Daoy (cell line): Measurements from ENCODE around the gene PEX14. TPM values are rescaled to one million over a fixed set of nuclear protein-coding genes. Genes with fewer than 3 reads are reported as not detected.
"Not testable (repeated sequence)": the region's sequence is repeated elsewhere in the genome, so short reads cannot be mapped to it uniquely, and the experiment has no call there.

Source experiments
- DNase-seq: peaks from one replicate; pipeline ENCODE4 v3.0.0-alpha.2; 2015; ENCODE audit warnings: low read depth
- total RNA-seq: library from RNA; depleted of rRNA; stranded (reverse); fragments of >200 nt; shearing (Covaris generic); gene quantifications from 2 replicates; pipeline ENCODE4 v1.2.3, GENCODE V29; 2014; rRNA removed

The PEX14 gene
- 10.9 and 22.6 TPM in 2 replicates for total RNA-seq

- peak; percentile 91 for DNase-seq
These were observed at the start of gene PEX14 for GRCh38 chr1:10474613-10475507. PEX14 (plus strand) TSS chr1:10474950; CDS start chr1:10474967, 17 bp downstream.

- DNase-seq: not testable (repeated sequence)
These were observed 48.8 kb upstream of the PEX14 start for GRCh38 chr1:10425826-10426534.

- DNase-seq: not testable (repeated sequence)
These were observed 48.3 kb upstream of the PEX14 start for GRCh38 chr1:10426535-10426848.

GRCh38 chr1:10428984-10429383, 45.8 kb upstream of the PEX14 start:
- DNase-seq: no peak

- peak; percentile 11 for DNase-seq
These were observed 44.9 kb upstream of the PEX14 start for GRCh38 chr1:10429868-10430215.

- peak; percentile 92 for DNase-seq
These were observed 44.3 kb upstream of the PEX14 start, which contains the start of gene CENPS for GRCh38 chr1:10430216-10431069. CENPS (plus strand) TSS chr1:10430433; CDS start chr1:10430518, 85 bp downstream.

- peak; percentile 35 for DNase-seq
These were observed 43.5 kb upstream of the PEX14 start for GRCh38 chr1:10431070-10431730.

GRCh38 chr1:10432910-10433700, 41.6 kb upstream of the PEX14 start:
- DNase-seq: no peak

- no peak for DNase-seq
These were observed 41.0 kb upstream of the PEX14 start for GRCh38 chr1:10433790-10434189.

GRCh38 chr1:10434590-10434989, 40.2 kb upstream of the PEX14 start:
- DNase-seq: no peak

GRCh38 chr1:10437052-10437451, 37.7 kb upstream of the PEX14 start:
- no peak for DNase-seq

- DNase-seq: no peak
These were observed 36.0 kb upstream of the PEX14 start for GRCh38 chr1:10438677-10439163.

GRCh38 chr1:10440305-10440704, 34.4 kb upstream of the PEX14 start:
- no peak for DNase-seq

- no peak for DNase-seq
These were observed 34.0 kb upstream of the PEX14 start for GRCh38 chr1:10440794-10441193.

GRCh38 chr1:10444248-10444647, 30.5 kb upstream of the PEX14 start:
- no peak for DNase-seq

GRCh38 chr1:10444795-10445397, 29.9 kb upstream of the PEX14 start:
- DNase-seq: no peak

- DNase-seq: no peak
These were observed 27.8 kb upstream of the PEX14 start for GRCh38 chr1:10446790-10447422.

- DNase-seq: no peak
These were observed 25.0 kb upstream of the PEX14 start, which contains the start of gene CORT for GRCh38 chr1:10449751-10450150. CORT (plus strand) TSS chr1:10450031; CDS start chr1:10450224, 193 bp downstream.

- DNase-seq: no peak
These were observed 24.5 kb upstream of the PEX14 start for GRCh38 chr1:10450156-10450814.
